Stimulated activated naive CD8-positive, alpha-beta T cell treated with anti-CD3 and anti-CD28 coated beads, Interleukin-15, amount 100 ng/mL, for 72 hours (primary cell): ENCODE data around the gene SKIC8.
"Not testable (repeated sequence)": the region's sequence is repeated elsewhere in the genome, so short reads cannot be mapped to it uniquely, and the experiment has no call there.

Experiments
- ATAC-seq: fragments of 150-1000 bp; cut with Tn5 transposase; 2 replicates; pipeline ENCODE4 v1.10.0; 2021; ENCODE audit warnings: mild to moderate bottlenecking, moderate library complexity
- DNase-seq, 2 donors: peaks; one replicate each; pipeline ENCODE4 v3.0.0; 2021 to 2022
- H3K27ac Mint-ChIP-seq, 2 donors: one replicate each; pipeline ENCODE4 v1.8.0; 2022; ENCODE audit warnings: mild to moderate bottlenecking in 2 of 2, mixed read lengths in 2 of 2, moderate library complexity in 2 of 2
- H3K27me3 Mint-ChIP-seq: one replicate; pipeline ENCODE4 v1.8.0; 2022; ENCODE audit warnings: mixed read lengths
- H3K4me1 Mint-ChIP-seq: one replicate; pipeline ENCODE4 v1.8.0; 2022; ENCODE audit warnings: mild to moderate bottlenecking, mixed read lengths
- H3K4me3 Mint-ChIP-seq, 2 donors: one replicate each; pipeline ENCODE4 v1.8.0; 2022; ENCODE audit warnings: mild to moderate bottlenecking in 2 of 2, mixed read lengths in 2 of 2, moderate library complexity in 1 of 2
- H3K9me3 Mint-ChIP-seq, 2 donors: one replicate each; pipeline ENCODE4 v1.8.0; 2022; ENCODE audit warnings: mixed read lengths in 2 of 2

The SKIC8 gene

DNA sequence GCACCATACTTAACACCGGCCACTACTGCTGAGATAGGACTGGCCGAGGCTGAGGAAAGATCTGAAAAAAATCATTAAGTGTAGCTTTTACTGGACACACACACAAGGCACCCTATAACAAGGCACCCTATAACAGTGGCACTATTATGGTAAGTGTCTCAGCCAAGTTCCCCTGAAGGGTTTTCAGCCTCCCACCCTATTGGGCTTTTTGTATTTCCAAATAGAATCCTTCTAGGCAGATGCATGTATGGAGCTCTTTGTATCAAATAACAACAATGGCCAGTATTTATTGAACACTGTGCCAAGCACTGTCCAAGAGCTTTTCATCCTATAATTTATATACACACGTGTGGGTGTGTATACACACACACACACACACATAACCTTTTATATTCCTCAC, 41.7 kb downstream of the SKIC8 start:
- no peaks in the 10 kb centered on the region for H3K4me1 Mint-ChIP-seq
- DNase-seq (no peak), ATAC-seq (no peak)
- H3K9me3 Mint-ChIP-seq: no peaks in the 10 kb centered on the region
- no peak overlapping the region for H3K4me3 Mint-ChIP-seq
- H3K27me3 Mint-ChIP-seq: peaks cover 9% of the 10 kb centered on the region
- no peak overlapping the region for H3K27ac Mint-ChIP-seq

DNA sequence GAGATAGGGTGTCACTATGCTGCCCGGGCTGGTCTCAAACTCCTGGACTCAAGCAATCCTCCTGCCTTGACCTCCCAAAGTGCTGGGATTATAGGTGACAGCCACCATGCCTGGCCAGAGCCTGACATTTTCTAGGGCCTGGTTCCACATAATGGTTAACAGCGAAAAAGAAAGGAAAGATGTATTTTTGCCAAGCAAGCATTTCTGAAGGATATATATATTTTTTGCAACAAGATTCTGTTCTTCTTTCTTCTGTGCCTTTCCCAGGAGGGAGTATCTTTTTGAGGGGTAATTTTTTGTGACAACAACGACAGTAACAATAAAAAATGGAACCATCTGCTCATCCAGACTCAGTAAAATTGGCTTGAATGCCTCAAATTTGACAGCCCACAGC, 43.4 kb downstream of the SKIC8 start:
- Mint-ChIP-seq H3K4me1 (no peaks in the 10 kb centered on the region), H3K27ac (no peak overlapping the region), H3K27me3 (peaks cover 9% of the 10 kb centered on the region), H3K4me3 (no peak overlapping the region), H3K9me3 (no peaks in the 10 kb centered on the region)
- ATAC-seq (no peak), DNase-seq (no peak)

DNA sequence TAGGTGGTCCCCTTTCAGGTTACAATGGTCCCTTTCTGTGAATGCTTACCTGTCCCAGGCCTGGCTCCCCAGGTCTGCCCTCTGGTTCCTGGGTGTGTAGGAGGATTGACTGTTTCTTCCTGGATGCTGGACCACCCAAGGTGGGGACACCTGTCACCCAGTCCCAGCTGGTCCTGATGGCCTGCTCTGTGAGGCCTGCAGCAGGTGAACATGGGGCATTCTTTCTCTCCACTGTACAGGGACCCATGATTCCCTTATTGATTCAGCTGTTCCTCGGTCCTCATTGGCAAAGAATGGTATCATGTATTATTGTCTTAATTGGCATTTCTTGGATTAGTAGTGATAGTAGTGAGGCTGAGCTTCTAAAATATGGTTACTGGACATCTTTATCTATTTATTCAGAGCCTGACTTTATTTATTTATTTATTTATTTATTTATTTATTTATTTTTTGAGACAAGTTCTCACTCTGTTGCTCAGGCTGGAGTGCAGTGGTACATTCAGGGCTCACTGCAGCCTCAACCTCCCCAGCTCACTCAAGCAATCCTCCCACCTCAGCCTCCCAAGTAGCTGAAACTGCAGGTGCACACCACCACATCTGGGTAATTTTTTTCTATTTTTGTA, 43.9 kb downstream of the SKIC8 start:
- no peak for ATAC-seq
- H3K4me3 Mint-ChIP-seq: no peak overlapping the region
- peaks cover 9% of the 10 kb centered on the region for H3K27me3 Mint-ChIP-seq
- DNase-seq: no peak
- no peaks in the 10 kb centered on the region for H3K9me3 Mint-ChIP-seq
- H3K27ac Mint-ChIP-seq: no peak overlapping the region
- no peaks in the 10 kb centered on the region for H3K4me1 Mint-ChIP-seq

DNA sequence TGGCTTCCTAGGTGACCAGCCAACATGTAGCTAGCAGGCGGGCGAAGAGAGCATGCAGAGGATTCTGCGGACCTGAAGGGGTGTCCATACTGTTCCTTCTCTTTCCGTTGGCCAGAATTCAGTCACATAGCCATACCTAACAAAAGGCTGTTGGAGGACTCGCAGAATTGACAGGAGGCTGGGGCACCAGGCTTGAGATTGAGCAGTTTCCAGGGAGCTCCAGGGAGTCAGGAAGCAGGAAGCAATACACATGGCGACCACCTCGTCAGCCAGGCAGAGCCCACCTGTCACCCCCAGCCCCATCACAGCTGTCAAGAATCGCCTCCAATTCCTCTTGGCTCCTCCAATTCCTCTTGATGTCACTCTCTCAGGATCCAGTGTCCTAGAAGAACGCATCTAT, 48.3 kb downstream of the SKIC8 start:
- DNase-seq (no peak), ATAC-seq (no peak)
- Mint-ChIP-seq H3K4me1 (no peaks in the 10 kb centered on the region), H3K27me3 (no peaks in the 10 kb centered on the region), H3K4me3 (no peak overlapping the region), H3K27ac (no peak overlapping the region), H3K9me3 (no peaks in the 10 kb centered on the region)

DNA sequence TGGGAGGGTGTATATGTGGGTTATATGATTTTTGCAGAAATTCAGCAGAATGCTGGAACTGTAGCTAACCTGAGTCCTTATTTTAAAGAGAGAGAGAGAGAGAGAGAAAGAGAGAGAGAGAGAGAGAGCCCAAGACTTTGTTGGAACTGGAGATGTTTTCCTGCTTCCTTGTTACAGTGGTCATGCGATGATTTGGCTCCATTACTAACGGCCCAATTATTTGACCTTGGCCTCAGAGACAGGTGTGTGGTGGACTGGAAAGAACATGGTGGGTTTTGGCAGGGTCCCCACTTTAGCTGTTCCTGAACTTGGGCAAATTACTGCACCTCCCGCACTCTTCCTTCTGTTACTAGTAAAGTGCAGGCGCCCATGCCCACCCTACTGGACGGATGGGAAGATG, 50.3 kb downstream of the SKIC8 start:
- ATAC-seq (no peak), DNase-seq (no peak)
- Mint-ChIP-seq H3K27ac (peak overlapping the region in 1 of 2 donors; percentile 72), H3K9me3 (no peaks in the 10 kb centered on the region), H3K4me3 (no peak overlapping the region), H3K27me3 (no peaks in the 10 kb centered on the region), H3K4me1 (no peaks in the 10 kb centered on the region)

DNA sequence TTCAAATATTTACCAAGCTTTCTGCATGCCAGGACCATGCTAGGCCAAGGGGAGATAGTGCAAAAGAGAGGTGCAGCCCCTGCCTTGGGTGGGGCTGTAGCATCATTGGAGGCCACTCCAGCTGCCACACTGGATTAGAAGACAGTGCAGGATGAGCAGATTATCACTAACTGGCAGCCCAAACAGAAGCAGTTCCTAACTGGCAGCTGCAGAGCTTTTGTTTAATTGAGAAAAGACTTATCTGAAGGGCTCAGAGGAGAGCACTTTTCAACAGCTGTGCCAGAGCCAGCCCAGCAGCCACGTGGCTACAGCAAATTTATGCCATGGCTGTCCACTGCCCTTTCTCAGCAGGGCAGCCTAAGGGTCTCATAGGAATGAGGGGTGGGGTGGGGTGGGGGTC, 51.5 kb downstream of the SKIC8 start:
- ATAC-seq (no peak), DNase-seq (no peak)
- no peak overlapping the region for H3K27ac Mint-ChIP-seq
- no peaks in the 10 kb centered on the region for H3K9me3 Mint-ChIP-seq
- no peaks in the 10 kb centered on the region for H3K4me1 Mint-ChIP-seq
- no peaks in the 10 kb centered on the region for H3K27me3 Mint-ChIP-seq
- H3K4me3 Mint-ChIP-seq: no peak overlapping the region

DNA sequence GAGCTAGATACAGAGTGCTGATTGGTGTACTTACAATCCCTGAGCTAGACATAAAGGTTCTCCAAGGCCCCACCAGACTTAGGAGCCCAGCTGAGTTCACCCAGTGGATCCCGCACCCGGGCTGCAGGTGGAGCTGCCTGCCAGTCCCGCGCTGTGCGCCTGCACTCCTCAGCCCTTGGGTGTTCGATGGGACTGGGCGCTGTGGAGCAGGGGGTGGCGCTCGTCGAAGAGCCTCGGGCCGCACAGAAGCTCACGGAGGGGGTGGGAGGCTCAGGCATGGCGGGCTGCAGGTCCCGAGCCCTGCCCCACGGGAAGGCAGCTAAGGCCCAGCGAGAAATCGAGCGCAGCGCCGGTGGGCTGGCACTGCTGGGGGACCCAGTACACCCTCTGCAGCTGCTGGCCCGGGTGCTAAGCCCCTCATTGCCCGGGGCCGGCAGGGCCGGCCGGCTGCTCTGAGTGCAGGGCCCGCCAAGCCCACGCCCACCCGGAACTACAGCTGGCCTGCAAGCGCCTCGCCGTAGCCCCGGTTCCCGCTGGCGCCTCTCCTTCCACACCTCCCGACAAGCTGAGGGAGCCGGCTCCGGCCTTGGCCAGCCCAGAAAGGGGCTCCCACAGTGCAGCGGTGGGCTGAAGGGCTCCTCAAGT, 53.3 kb downstream of the SKIC8 start:
- H3K27me3 Mint-ChIP-seq, H3K9me3 Mint-ChIP-seq, H3K4me3 Mint-ChIP-seq, H3K4me1 Mint-ChIP-seq, ATAC-seq, DNase-seq, H3K27ac Mint-ChIP-seq: not testable (repeated sequence)

DNA sequence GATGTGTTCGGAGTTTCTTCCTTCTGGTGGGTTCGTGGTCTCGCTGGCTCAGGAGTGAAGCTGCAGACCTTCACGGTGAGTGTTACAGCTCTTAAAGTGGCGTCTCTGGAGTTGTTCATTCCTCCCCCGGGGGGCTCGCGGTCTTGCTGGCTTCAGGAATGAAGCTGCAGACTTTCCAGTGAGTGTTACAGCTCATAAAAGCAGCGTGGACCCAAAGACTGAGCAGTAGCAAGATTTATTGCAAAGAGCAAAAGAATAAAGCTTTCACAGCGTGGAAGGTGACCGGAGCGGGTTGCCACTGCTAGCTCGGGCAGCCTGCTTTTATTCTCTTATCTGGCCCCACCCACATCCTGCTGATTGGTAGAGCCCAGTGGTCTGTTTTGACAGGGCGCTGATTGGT, 54.0 kb downstream of the SKIC8 start:
- not testable (repeated sequence) for H3K4me1 Mint-ChIP-seq, H3K4me3 Mint-ChIP-seq, ATAC-seq

DNA sequence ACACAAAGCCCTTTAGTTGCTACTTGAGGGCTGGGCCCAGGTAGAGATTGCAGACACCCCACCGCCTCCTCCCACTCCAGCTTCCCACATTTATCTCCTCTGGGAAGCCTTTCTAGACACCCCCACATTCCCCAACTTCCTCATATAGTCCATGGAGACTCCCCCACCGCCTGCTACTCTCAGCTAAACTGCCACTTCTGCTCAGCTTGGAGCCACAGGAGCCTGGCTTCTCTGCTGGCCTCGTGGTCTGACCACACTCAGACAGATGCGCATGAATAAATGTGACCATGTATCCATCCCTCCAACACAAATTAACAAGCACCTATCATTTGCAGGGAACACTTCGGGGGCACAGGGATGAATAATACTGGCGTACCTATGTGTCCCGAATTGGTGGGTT, 54.5 kb downstream of the SKIC8 start:
- DNase-seq (no peak), ATAC-seq (no peak)
- Mint-ChIP-seq H3K4me3 (no peak overlapping the region), H3K4me1 (no peaks in the 10 kb centered on the region), H3K9me3 (no peaks in the 10 kb centered on the region), H3K27me3 (no peaks in the 10 kb centered on the region), H3K27ac (no peak overlapping the region)

More for the DNA sequence above, 54.0 kb downstream of the SKIC8 start:
- H3K9me3 Mint-ChIP-seq, H3K27me3 Mint-ChIP-seq, DNase-seq, H3K27ac Mint-ChIP-seq: not testable (repeated sequence)

DNA sequence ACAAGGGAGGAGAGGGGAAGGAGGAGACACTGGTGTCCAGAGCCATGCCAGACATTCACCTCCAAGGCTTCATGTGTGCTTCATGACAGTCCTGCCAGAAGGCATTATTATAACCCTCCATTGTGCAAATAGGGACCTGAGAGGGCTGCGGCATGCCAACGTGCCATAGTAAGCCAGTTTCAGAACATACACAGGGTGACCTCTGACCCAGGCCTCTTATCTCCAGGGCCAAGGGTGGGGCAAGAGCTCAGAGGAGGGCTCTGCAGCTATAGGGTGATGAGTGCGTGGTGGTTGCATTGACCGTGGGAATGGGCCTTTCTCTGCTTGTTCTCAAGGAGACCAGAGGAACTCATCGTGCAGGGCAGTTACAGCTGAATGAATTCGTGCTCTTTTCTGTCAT, 55.3 kb downstream of the SKIC8 start:
- DNase-seq: no peak
- no peaks in the 10 kb centered on the region for H3K9me3 Mint-ChIP-seq
- H3K27me3 Mint-ChIP-seq: no peaks in the 10 kb centered on the region
- ATAC-seq: no peak
- H3K4me1 Mint-ChIP-seq: no peaks in the 10 kb centered on the region
- no peak overlapping the region for H3K27ac Mint-ChIP-seq
- H3K4me3 Mint-ChIP-seq: no peak overlapping the region

DNA sequence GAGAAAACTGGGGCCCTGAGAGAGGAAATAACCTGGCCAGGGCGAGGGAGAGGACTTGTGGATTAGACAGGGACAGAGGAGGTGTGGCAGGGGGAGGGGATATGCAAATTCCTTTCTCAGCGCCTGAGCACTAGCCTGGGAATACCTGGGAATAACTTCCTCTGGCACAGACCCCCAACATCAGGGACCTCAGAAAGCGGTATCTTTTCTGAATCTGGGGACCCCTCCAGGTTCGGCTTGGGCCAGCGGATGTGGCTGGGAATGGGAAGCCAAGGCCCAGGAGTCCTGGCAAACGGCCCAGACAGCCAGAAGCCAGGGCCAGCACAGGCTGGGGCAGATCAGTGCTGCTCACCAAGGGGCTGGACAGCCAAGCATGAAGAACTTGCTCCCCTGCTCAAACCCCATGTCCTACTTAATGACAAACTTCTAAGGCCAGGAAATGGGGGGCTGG, 55.9 kb downstream of the SKIC8 start:
- Mint-ChIP-seq H3K4me1 (no peaks in the 10 kb centered on the region), H3K4me3 (no peak overlapping the region), H3K27ac (peak overlapping the region in 1 of 2 donors; percentile 66), H3K27me3 (no peaks in the 10 kb centered on the region), H3K9me3 (no peaks in the 10 kb centered on the region)
- ATAC-seq: no peak
- DNase-seq: no peak

DNA sequence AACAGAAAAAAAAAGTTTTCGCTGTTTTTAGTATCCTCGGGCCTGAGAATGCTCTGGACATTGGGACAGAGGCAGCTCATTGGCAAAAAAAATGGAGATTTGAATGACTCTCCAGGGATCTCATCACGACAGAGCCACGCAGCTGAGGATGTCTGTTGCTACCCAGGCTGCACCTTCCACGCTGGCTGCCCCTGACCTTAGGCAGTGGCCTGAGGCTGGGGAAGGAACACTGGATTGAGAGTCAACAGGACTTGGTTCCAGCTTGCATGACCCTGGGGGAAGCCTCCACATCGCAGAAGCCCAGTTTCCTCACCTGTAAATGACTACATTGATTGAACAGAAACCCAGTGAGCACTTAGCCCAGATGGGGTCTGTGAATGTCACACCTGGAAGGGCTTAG, 56.4 kb downstream of the SKIC8 start:
- no peaks in the 10 kb centered on the region for H3K4me1 Mint-ChIP-seq
- no peaks in the 10 kb centered on the region for H3K9me3 Mint-ChIP-seq
- no peak for DNase-seq
- peak overlapping the region in 1 of 2 donors; percentile 66 for H3K27ac Mint-ChIP-seq
- no peak overlapping the region for H3K4me3 Mint-ChIP-seq
- H3K27me3 Mint-ChIP-seq: no peaks in the 10 kb centered on the region
- ATAC-seq: no peak

DNA sequence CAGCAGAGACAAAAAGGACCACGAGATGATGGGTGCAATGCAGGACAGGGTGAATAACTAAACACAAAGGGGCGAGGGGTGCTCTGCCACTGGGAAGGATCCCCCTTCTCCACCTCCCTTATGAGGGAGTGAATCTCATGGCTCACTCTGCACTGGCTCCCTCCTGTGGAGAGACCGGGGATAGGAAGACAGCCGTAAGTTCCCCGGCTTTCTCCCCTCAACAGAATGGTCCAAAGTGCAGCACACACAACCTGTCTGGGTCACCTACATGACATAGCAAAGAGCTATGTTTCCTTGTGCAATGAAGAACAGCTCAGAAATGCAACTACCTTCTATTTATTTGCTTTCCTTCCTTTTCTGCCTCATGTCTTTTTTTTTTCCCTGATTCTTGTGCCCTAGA, 57.3 kb downstream of the SKIC8 start:
- no peaks in the 10 kb centered on the region for H3K4me1 Mint-ChIP-seq
- DNase-seq: no peak
- H3K9me3 Mint-ChIP-seq: no peaks in the 10 kb centered on the region
- ATAC-seq: no peak
- no peak overlapping the region for H3K4me3 Mint-ChIP-seq
- H3K27ac Mint-ChIP-seq: no peak overlapping the region
- H3K27me3 Mint-ChIP-seq: no peaks in the 10 kb centered on the region

DNA sequence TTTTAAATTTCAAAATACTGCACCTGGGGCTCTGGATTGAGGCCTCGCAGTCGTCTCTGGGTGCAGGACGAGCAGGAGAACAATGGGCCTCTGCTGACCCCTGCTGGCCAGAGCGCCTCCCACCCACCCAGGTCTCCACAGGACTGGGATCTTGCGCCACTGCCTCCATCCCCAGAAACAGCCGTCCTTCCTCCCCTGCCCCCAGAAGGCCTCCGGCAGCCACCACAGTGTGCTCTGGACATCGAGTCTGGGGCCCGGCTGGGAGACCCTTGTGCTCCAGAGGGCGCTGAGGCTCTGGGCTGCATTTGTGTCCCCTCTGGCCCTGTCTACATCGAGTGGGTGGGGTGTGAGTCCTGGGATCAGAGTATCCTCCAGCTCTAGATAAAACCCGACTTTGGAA, 58.4 kb downstream of the SKIC8 start:
- ATAC-seq: peak; percentile 96
- no peak overlapping the region for H3K4me3 Mint-ChIP-seq
- no peaks in the 10 kb centered on the region for H3K4me1 Mint-ChIP-seq
- no peaks in the 10 kb centered on the region for H3K9me3 Mint-ChIP-seq
- no peaks in the 10 kb centered on the region for H3K27me3 Mint-ChIP-seq
- DNase-seq: peak; percentile 80 to 82
- no peak overlapping the region for H3K27ac Mint-ChIP-seq

DNA sequence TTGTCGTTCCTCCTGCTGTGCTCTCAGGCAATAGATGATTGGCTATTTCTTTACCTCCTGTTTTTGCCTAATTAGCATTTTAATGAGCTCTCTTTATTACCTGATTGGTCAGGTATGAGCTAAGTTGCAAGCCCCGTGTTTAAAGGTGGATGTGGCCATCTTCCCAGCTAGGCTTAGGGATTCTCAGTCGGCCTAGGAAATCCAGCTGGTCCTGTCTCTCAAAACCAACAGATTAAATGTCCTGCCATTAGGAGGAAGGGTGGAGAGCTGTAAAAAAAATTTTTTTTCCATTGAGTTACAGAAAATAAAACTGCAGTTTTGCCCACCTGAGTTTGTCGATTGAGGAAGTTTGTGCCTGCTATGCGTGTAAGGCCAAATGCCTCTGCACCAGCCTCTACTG, 59.6 kb downstream of the SKIC8 start:
- H3K4me1 Mint-ChIP-seq: peaks cover 8% of the 10 kb centered on the region
- no peak overlapping the region for H3K4me3 Mint-ChIP-seq
- H3K27ac Mint-ChIP-seq: no peak overlapping the region
- DNase-seq (no peak), ATAC-seq (no peak)
- peaks cover 2% of the 10 kb centered on the region for H3K27me3 Mint-ChIP-seq
- no peaks in the 10 kb centered on the region for H3K9me3 Mint-ChIP-seq

DNA sequence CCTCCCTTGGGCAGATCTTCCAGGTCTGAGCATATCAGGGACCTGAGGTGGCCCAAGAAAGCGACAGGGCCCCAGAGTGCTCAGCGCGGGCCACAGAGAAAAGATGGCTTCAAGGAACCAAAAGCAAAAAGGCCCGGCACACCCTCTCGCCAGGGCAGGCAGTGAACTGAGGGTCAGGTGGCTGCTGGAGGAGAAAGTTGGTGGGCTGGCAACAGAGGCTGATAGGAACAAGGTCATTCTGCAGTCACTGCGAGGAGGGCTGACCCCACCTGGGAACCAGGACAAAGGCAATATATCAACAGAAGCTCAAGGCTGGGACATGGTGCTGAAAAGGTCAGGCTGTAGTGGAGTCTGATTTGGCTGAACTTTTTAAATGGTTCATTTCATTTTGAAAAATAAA, 62.3 kb downstream of the SKIC8 start:
- H3K27ac Mint-ChIP-seq: no peak overlapping the region
- H3K4me1 Mint-ChIP-seq: peaks cover 18% of the 10 kb centered on the region
- no peak overlapping the region for H3K4me3 Mint-ChIP-seq
- H3K9me3 Mint-ChIP-seq: no peaks in the 10 kb centered on the region
- no peak for DNase-seq
- H3K27me3 Mint-ChIP-seq: peaks cover 8% of the 10 kb centered on the region
- ATAC-seq: no peak

DNA sequence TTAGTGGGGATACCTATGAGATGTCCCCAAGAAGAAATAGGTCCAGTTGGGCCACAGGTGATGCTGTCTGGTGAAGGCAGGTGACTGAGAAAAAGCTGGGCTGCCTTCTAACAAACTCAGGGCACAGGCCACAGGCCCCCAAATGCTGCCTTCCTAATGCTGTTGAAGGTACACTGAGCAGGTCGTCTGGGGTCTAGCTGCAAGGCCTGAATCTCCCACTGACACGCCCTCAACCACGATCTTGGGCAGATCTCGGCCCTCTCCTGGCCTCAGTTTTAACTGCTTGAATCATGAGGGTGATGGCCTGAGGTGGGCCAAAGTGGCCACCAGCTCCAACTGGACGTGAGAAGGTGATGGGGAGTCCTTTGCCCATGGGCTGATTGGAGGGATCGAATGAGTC, 62.9 kb downstream of the SKIC8 start:
- Mint-ChIP-seq H3K9me3 (no peaks in the 10 kb centered on the region), H3K4me3 (no peak overlapping the region), H3K27me3 (peaks cover 8% of the 10 kb centered on the region), H3K4me1 (peaks cover 18% of the 10 kb centered on the region), H3K27ac (no peak overlapping the region)
- ATAC-seq (no peak), DNase-seq (no peak)
